Neural cell (in vitro differentiated cells): ENCODE data around the gene DGKB. TPM values are rescaled to one million over a fixed set of nuclear protein-coding genes. Genes with fewer than 3 reads are reported as not detected.

Source experiments
- H2AFZ ChIP-seq: fragments of 200-600, 300-800 bp; sonication (generic), shearing (Covaris generic); 2 replicates; pipeline ENCODE4 v1.6.0; 2014; ENCODE audit warnings: low read depth, mild to moderate bottlenecking, antibody characterized with exemption, low read length, moderate library complexity
- H3F3A ChIP-seq: fragments of 200-600 bp; shearing (Covaris generic); 2 replicates; pipeline ENCODE4 v1.6.1; 2016; ENCODE audit warnings: mild to moderate bottlenecking, moderate library complexity, mixed read lengths, antibody characterized with exemption, low read length; ENCODE audit not compliant: insufficient read depth, poor library complexity, severe bottlenecking
- H3K27ac ChIP-seq: fragments of 200-600, 300-800 bp; sonication (generic), shearing (Covaris generic); 2 replicates; pipeline ENCODE4 v1.5.1; 2014; ENCODE audit warnings: mild to moderate bottlenecking, low read length, moderate library complexity
- H3K27me3 ChIP-seq: fragments of 300-800, 200-600 bp; sonication (generic), shearing (Covaris generic); 2 replicates; pipeline ENCODE4 v1.6.0; 2014; ENCODE audit warnings: mild to moderate bottlenecking, low read depth, low read length, moderate library complexity; ENCODE audit not compliant: insufficient read depth
- H3K36me3 ChIP-seq: fragments of 300-800, 200-600 bp; sonication (generic), shearing (Covaris generic); 2 replicates; pipeline ENCODE4 v1.5.1; 2014; ENCODE audit warnings: mild to moderate bottlenecking, antibody characterized with exemption, low read length, moderate library complexity; ENCODE audit not compliant: insufficient read depth
- H3K4me2 ChIP-seq: fragments of 300-800, 200-600 bp; sonication (generic), shearing (Covaris generic); 2 replicates; pipeline ENCODE4 v1.6.0; 2014; ENCODE audit warnings: mild to moderate bottlenecking, low read length
- H3K4me3 ChIP-seq: fragments of 300-800, 200-600 bp; sonication (generic), shearing (Covaris generic); 2 replicates; pipeline ENCODE4 v1.5.1; 2014; ENCODE audit warnings: mild to moderate bottlenecking, low read length, moderate library complexity
- H3K79me2 ChIP-seq: fragments of 200-600 bp; shearing (Covaris generic); replicated peaks from 2 replicates; pipeline ENCODE4 v1.6.0; 2014; ENCODE audit warnings: mild to moderate bottlenecking, low read length, moderate library complexity; ENCODE audit not compliant: insufficient read depth
- H3K9ac ChIP-seq: fragments of 300-800, 200-600 bp; sonication (generic), shearing (Covaris generic); 2 replicates; pipeline ENCODE4 v1.6.1; 2016; ENCODE audit warnings: mild to moderate bottlenecking, low read length, mixed read lengths
- H3K9me2 ChIP-seq: fragments of 200-600 bp; shearing (Covaris generic); 2 replicates; pipeline ENCODE4 v1.6.1; 2016; ENCODE audit warnings: mild to moderate bottlenecking, low read length, mixed read lengths; ENCODE audit not compliant: insufficient read depth
- H3K9me3 ChIP-seq: fragments of 200-600, 300-800 bp; sonication (generic), shearing (Covaris generic); 2 replicates; pipeline ENCODE4 v1.6.1; 2016; ENCODE audit warnings: mild to moderate bottlenecking, mixed run types, low read length, moderate library complexity, mixed read lengths
- H4K20me1 ChIP-seq: fragments of 200-600 bp; shearing (Covaris generic); 2 replicates; pipeline ENCODE4 v1.6.1; 2016; ENCODE audit warnings: mild to moderate bottlenecking, mixed run types; ENCODE audit not compliant: insufficient read depth
- CTCF ChIP-seq: fragments of 450-650 bp; IDR thresholded peaks from 2 replicates; pipeline ENCODE4 v1.5.1; 2014; ENCODE audit warnings: antibody characterized with exemption, mild to moderate bottlenecking, moderate library complexity; ENCODE audit not compliant: poor library complexity, severe bottlenecking
- EP300 ChIP-seq: fragments of 450-650 bp; conservative IDR thresholded peaks from 2 replicates; pipeline ENCODE4 v1.6.1; 2014; ENCODE audit warnings: antibody characterized with exemption, mild to moderate bottlenecking, moderate library complexity; ENCODE audit not compliant: poor library complexity, severe bottlenecking
- EZH2 ChIP-seq: fragments of 200-600, 300-800 bp; shearing (Covaris generic), sonication (generic); IDR thresholded peaks from 2 replicates; pipeline ENCODE4 v1.6.1; 2014; ENCODE audit warnings: antibody characterized with exemption, low read length, borderline replicate concordance, mild to moderate bottlenecking; ENCODE audit not compliant: insufficient read depth, poor library complexity, severe bottlenecking
- MXI1 ChIP-seq: fragments of 450-650 bp; conservative IDR thresholded peaks from 2 replicates; pipeline ENCODE4 v1.6.1; 2014; ENCODE audit warnings: antibody characterized with exemption, mild to moderate bottlenecking; ENCODE audit not compliant: poor library complexity, severe bottlenecking
- POLR2AphosphoS5 ChIP-seq: IDR thresholded peaks from 2 replicates; pipeline ENCODE4 v1.6.1; 2012
- RAD21 ChIP-seq: fragments of 450-650 bp; conservative IDR thresholded peaks from 2 replicates; pipeline ENCODE4 v1.6.1; 2014; ENCODE audit warnings: antibody characterized with exemption, mild to moderate bottlenecking, moderate library complexity
- REST ChIP-seq: IDR thresholded peaks from 2 replicates; pipeline ENCODE4 v1.6.1; 2012; ENCODE audit warnings: borderline replicate concordance
- SMC3 ChIP-seq: fragments of 450-650 bp; conservative IDR thresholded peaks from 2 replicates; pipeline ENCODE4 v1.6.1; 2014; ENCODE audit warnings: antibody characterized with exemption, mild to moderate bottlenecking, moderate library complexity; ENCODE audit not compliant: poor library complexity
- TAF1 ChIP-seq: IDR thresholded peaks from 2 replicates; pipeline ENCODE4 v1.6.1; 2012; ENCODE audit warnings: low read depth
- polyA plus RNA-seq: library from polyadenylated mRNA; depleted of rRNA; stranded (reverse); fragments of >200 nt; gene quantifications from 2 replicates; pipeline ENCODE4 v1.2.3, GENCODE V29; 2014

DGKB gene
- polyA plus RNA-seq, 1 donor from 2014 or later: 0.20 TPM

- H3K9ac ChIP-seq: no peak overlapping the region
- no peaks in the 10 kb centered on the region for H4K20me1 ChIP-seq
- H3K9me2 ChIP-seq: no peaks in the 10 kb centered on the region
- H3K4me3 ChIP-seq: no peak overlapping the region
- no peak overlapping the region for H2AFZ ChIP-seq
- no peak for TF ChIP-seq REST
- no peak for TF ChIP-seq RAD21
- no peak for TF ChIP-seq EP300
- no peak for TF ChIP-seq MXI1
- TF ChIP-seq TAF1: no peak
- no peak for TF ChIP-seq POLR2AphosphoS5
- no peak for TF ChIP-seq EZH2
- TF ChIP-seq SMC3: no peak
- TF ChIP-seq CTCF: no peak
- H3K79me2 ChIP-seq: no peaks in the 10 kb centered on the region
- H3K4me2 ChIP-seq: no peak overlapping the region
- no peaks in the 10 kb centered on the region for H3F3A ChIP-seq
- no peak overlapping the region for H3K27ac ChIP-seq
- H3K27me3 ChIP-seq: no peaks in the 10 kb centered on the region
- no peaks in the 10 kb centered on the region for H3K36me3 ChIP-seq
- H3K9me3 ChIP-seq: no peaks in the 10 kb centered on the region
Observed at GRCh38 chr7:14351167-14351566, 551.4 kb downstream of the DGKB start.

- Histone ChIP-seq H3K27me3 (no peaks in the 10 kb centered on the region), H3K9me3 (no peaks in the 10 kb centered on the region), H3K79me2 (no peaks in the 10 kb centered on the region), H3F3A (no peaks in the 10 kb centered on the region), H3K9ac (no peak overlapping the region), H4K20me1 (no peaks in the 10 kb centered on the region), H3K9me2 (no peaks in the 10 kb centered on the region), H3K4me3 (no peak overlapping the region), H2AFZ (no peak overlapping the region), H3K27ac (peak overlapping the region; percentile 4), H3K4me2 (no peak overlapping the region), H3K36me3 (no peaks in the 10 kb centered on the region)
- TF ChIP-seq EP300 (no peak), RAD21 (no peak), SMC3 (no peak), EZH2 (no peak), POLR2AphosphoS5 (no peak)
Observed at GRCh38 chr7:14341200-14341775, 561.3 kb downstream of the DGKB start.
